Kidney tubule cell (primary cell): Measurements from ENCODE around the gene CAPN7.
"Not testable (repeated sequence)": the region's sequence is repeated elsewhere in the genome, so short reads cannot be mapped to it uniquely, and the experiment has no call there.

Source experiments
- DNase-seq: peaks from one replicate; pipeline ENCODE4 v3.0.0-alpha.2; 2018; ENCODE audit warnings: low spot score

Gene CAPN7

GRCh38 chr3:15205934-15206661 lies at the start of gene CAPN7:
Gene CAPN7 (plus strand): TSS chr3:15206246. CDS start chr3:15206496, 250 bp downstream.
- peak; percentile 96 for DNase-seq

DNA sequence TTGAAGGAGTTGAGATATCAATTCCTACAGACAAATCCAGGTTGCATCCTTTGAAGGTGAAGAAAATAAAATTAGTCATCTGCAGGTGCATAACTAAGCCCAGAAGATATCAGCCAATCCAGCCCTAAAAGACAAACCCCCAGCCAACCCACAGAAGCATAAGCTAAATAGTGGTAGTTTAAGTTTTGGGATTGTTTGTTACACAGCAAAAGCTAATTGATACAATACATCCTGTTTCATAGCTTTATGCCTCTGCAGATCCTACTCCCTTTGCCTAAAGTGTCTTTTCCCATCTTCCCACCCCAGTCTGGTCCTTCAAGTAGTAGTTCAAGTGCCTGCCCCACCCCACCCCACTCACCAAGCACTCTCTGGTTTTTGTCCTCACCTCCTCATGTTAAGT lies 48.6 kb upstream of the CAPN7 start:
- DNase-seq, result no peak

DNA sequence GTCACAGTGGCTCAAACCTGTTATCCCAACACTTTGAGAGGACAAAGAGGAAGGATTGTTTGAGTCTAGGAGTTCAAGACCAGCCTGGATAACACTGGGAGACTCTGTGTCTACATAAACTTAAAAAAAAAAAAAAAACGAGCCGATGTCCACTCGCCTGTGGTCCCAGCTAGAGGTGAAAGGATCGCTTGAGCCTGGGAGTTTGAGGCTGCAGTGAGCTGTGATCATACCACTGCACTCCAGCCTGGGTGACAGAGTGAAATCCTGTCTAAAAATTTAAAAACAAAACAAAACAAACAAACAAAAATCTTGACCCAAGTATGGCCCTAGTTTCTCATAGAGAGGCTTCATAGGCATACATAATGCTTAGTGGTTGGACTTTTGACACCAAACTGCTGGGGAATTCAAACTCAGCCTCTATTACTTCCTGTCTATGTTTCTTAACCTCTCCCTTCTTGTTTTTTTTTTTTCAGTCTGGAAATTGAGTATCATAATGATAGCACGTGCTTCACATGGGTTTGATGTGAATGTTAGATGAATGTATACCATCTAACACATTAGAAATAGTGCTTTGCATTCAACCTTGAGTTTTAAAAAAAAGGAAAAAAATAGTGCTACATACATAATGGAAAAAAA lies 46.4 kb upstream of the CAPN7 start:
- DNase-seq, result no peak

GRCh38 chr3:15160662-15161061 lies 45.4 kb upstream of the CAPN7 start:
- no peak for DNase-seq

GRCh38 chr3:15161133-15161532 lies 44.9 kb upstream of the CAPN7 start:
- DNase-seq, result no peak

GRCh38 chr3:15163656-15164055 lies 42.4 kb upstream of the CAPN7 start:
- not testable (repeated sequence) for DNase-seq

- no peak for DNase-seq
Measured at GRCh38 chr3:15164340-15164739, 41.7 kb upstream of the CAPN7 start.

DNA sequence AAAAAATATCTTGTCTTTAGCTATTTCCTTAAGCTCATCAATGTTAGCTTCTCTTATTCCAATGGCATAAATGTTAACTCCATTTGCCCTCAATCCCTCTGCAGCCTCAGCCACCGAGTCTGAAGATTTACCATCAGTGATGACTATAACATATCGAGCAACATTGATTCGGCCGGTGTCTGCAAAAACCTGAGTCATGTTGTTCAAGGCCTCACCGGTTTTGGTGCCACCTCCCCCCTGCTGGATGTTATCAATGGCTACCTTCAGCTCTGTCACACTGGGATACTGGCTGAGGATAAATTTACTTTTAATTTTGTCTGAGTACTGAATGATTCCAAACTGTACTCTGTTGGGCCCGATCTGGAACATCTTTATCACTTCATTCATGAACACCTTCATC lies 41.0 kb upstream of the CAPN7 start:
- no peak for DNase-seq

GRCh38 chr3:15166391-15166790 lies 39.7 kb upstream of the CAPN7 start:
- DNase-seq, result not testable (repeated sequence)

DNA sequence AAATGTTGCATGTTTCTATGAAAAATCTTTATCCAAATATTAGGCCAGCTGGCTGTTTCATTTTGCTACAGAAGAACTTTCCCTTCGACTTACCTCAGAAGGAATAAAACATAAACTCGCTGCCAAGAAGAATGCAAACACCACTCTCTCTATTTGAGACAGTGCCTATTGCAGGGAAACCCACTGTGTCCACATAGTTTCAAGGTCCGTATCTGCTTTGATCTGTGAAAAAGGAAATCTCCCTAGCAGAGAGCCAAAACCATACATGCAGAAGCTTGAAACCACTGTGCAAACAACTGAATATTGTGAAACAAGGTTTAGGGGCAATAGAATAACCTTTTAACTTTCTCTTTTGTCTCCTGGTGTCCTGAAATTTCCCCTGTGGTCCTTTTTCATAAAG lies 35.0 kb upstream of the CAPN7 start:
- no peak for DNase-seq

- no peak for DNase-seq
Measured at GRCh38 chr3:15172806-15173205, 33.2 kb upstream of the CAPN7 start.

- no peak for DNase-seq
Measured at GRCh38 chr3:15174953-15175352, 31.1 kb upstream of the CAPN7 start.

DNA sequence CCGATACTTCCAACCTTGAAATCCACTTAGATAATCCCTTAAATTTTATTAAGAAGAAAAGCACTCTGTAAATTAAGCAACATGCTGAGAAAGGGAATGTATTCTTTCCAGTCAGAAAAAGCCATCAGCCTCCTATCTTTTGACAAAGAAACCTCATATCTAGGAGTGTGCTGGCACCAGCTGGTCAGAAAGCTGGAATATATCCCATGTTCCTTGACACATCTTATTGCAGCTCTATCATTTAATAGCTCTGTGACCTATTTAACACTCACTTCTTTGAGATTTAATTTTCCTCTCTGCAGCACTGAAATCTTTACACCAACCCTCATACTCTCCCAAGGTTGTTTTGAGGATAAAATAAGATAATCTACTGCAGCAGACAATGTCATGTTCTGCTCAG lies 30.4 kb upstream of the CAPN7 start:
- DNase-seq, result no peak

- no peak for DNase-seq
Measured at GRCh38 chr3:15180042-15180611, 25.9 kb upstream of the CAPN7 start.

DNA sequence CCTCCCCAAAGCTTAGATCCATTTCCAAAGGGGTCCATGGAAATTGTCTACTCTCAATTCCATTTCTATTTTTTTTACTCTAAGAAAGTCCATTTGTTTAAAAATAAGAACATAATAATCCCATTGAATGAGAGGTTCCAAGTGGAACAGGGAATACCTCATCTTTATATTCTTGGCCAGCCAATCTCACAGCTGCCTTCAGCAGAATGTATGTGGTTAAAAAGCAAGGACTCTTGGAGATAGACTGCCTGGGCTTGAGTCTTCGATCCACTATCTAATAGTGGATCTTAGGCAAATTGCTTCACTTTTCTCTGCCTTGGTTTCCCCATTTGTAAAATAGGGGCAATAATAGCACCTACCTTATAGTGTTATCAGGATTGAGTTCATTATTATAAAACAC lies 24.5 kb upstream of the CAPN7 start:
- DNase-seq, result no peak

- DNase-seq, result no peak
Measured at GRCh38 chr3:15181963-15182362, 24.1 kb upstream of the CAPN7 start.

- no peak for DNase-seq
Measured at GRCh38 chr3:15183011-15183410, 23.0 kb upstream of the CAPN7 start.

DNA sequence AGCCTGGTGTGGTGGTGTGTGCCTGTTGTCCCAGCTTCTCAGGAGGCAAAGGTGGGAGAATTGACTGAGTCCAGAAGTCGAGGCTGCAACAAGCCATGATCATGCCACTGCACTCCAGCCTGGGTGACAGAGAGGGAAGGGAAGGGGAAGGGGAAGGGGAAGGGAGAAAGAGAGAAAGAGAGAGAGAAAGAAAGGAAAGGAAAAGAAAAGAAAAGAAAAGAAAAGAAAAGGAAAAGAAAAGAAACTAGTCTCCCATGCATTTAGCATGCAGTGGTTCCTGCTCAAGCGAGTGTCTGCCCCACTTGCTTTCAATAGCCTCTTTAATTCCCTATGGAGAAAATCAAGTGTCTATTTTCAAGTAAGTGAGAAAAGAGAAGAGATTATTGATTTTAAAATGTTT lies 20.6 kb upstream of the CAPN7 start:
- DNase-seq, result no peak

DNA sequence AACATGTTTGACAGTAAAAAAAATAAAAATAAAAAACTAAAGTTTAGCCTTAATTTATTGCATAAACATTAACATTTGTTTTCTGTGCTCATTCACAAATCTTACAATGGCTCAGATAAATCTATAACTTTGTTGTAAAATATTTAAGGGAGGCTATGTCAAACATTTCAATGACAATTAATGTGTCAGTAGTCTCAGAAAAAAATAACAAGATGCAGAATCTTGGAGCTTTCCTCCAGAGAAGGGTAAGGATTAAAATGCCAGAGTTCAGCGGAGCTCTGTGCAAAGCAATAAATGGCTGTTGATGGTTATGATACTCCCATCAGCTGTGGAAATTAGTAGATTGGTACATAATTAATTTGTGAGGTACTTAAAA lies 20.0 kb upstream of the CAPN7 start:
- DNase-seq, result no peak

DNA sequence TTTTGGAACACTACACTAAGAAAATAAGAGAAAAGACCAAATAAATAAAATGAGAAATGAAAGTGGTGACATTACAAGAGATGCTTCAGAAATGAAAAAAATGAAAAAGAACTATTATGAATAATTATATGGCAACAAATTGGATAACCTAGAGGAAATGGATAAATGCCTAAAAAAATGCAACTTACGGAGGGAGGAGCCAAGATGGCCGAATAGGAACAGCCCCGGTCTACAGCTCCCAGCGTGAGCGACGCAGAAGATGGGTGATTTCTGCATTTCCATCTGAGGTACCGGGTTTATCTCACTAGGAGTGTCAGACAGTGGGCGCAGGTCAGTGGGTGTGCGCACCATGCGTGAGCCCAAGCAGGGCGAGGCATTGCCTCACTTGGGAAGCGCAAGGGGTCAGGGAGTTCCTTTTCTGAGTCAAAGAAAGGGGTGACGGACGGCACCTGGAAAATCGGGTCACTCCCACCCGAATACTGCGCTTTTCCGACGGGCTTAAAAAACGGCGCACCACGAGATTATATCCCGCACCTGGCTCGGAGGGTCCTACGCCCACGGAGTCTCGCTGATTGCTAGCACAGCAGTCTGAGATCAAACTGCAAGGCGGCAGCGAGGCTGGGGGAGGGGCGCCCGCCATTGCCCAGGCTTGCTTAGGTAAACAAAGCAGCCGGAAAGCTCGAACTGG lies 19.4 kb upstream of the CAPN7 start:
- DNase-seq, result not testable (repeated sequence)

GRCh38 chr3:15197340-15198029 lies 8.6 kb upstream of the CAPN7 start:
- DNase-seq, result no peak

DNA sequence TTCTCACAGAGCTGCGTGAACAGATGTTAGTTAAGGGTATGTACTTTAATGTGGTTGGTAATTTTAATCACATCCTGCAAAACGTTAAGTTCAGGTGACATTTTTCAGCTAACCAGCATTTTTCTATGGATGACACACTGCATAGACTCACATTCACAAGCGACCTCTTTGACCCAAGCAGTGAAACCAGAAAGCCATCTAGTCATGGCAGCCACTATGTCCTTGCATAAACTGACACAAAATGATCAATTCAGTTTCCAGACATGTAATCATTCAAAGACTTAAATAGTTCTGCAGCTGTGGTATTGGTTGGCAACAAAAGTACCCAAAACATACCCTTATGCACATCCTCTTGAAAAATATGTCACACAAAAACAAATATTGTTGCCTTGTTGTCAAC lies 7.4 kb upstream of the CAPN7 start:
- DNase-seq, result no peak
